Hematopoietic multipotent progenitor cell treated with erythropoietin and hydrocortisone succinate and interleukin-3 and kit ligand, for 17 days (in vitro differentiated cells): ENCODE data around the gene SORBS1.

ENCODE experiments used
- DNase-seq: peaks from one replicate; pipeline ENCODE4 v3.0.0-alpha.2; 2015; ENCODE audit warnings: low spot score

The SORBS1 gene

GRCh38 chr10:95289921-95290421, 271.2 kb downstream of the SORBS1 start:
- DNase-seq: no peak

DNA sequence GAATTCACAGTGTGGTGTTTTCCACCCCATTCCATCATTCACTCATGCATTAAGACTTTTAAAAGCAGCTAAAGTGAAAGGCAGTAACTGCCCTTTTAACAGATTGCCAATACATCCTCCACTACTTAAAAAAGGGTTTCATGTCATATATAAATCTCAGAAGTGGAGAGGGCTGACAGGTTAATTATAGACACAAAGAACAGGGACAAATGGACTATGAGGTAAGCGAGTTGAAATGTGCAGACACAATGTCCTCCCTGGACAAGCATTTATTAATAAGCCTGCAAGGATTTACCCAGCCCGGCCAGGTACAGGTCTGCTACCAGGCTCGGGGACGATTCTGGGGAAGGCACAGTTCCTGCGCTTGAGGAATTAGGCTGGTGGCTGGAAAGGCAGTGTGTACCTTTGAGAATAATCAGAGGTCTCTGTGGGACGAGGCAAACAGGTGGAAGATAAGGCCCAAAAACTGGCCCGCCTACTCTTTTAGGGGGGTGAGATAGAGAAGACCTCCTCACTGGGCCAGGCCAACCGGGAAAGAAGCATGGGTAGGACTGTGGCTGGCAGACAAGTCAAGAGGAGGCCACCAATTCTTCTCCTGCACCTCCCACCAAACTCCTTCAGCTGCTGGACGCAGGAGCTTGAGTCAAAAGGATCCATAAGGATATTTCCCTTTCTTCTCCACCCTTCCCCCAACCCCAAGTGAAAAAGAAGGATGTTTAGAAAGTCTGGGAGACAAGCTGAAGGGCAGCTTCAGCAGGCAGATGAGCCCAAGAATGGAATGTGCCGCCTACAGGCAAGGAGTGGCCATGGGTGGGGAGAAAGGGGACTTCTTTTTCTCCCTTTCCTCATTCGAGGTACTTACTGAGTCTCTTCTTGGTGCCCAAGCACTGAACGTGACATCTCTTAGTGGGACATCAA, 271.9 kb downstream of the SORBS1 start:
- no peak for DNase-seq

DNA sequence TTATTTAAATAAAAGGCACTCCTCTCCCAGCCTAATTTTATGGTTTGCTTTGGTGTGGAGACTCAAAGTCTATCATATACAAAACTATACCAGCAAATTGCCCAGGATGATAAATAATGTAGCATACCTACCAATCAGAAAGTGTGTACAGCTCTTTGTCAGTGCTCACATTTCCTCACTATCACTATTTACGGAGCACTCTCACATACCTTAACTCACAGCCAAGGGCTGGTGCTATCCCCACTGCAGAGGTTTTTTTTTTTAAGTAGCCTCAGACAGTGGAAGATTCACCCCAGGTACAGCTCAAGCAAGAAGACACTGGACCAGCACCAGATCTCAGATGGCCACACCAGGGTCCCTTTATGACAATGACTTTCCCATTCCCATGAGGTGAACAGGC, 272.9 kb downstream of the SORBS1 start:
- no peak for DNase-seq

DNA sequence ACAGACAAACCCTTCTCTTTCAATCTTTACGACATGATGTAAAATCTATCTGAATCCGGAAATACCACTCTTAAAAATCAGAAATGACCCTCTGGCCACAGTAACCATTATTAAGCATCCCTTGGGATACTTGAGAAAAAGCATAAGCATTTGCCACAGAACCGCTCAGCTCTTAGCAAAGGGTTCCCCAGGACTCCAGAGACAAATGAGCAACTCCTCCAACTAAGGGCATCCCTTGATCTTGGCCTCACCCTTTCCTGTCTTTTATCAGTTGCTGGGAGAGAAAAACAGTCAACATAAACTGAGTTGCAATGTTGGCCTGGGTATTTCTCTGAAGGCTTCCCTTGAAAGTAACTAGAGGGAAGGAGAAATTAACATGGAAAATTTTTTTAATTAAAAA, 273.9 kb downstream of the SORBS1 start:
- DNase-seq: no peak

DNA sequence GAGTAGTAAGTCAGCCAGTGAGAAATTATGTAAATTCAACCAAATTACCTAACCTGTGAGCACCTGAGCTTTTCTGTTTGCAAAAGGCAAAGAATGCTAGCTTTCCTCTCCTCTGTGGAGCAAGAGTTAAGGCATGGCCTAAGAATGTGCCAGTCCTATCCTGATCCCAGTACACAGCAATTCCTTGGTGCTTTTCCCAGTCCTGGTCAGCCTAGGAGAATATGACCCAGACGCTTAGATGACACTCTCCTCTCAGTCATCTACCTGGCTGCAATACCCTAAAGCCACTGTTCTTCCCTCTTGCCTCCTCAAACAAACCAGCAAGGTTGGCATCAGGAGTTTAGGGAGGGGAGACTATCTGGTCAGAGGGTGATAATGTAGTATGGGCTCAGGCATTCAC, 274.5 kb downstream of the SORBS1 start:
- DNase-seq: no peak

GRCh38 chr10:95285556-95285955, 275.6 kb downstream of the SORBS1 start:
- DNase-seq: no peak

DNA sequence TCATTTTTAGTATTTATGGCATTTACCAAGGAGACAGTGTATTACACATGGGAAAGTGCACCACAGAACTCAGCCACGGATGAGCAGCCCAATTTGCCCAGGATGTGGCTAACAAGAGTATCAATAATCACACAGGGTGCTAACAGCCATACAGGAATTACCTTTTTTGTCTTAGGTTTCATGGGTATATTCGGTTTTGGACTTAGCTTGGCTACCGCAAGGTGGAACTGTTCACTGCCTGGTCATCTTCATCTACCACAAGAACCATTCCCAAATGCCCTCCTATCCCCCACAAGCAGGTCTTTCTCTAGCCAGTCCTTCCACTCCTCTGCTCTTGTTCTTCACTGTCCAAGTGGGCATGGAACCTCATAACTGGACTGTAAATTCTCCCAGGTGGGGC, 276.4 kb downstream of the SORBS1 start:
- DNase-seq: no peak

DNA sequence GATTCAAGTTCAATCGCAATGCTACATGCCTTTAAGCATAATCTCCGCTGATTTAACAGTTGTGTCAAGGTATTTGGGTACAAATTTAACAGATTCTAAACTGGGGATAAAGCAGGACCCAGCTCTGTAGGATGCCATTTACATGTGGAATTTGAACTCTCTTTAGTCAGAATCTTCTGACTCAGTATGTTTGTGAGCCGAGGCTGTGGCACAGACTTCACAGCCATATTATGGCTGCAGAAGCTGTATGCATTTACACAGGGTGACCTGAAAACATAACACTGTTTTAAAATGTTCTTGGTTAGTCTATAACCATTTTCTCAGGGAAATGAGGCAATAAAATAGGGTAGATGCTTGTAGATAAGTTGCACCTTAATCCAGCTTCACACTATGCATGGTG, 279.1 kb downstream of the SORBS1 start:
- DNase-seq: no peak

DNA sequence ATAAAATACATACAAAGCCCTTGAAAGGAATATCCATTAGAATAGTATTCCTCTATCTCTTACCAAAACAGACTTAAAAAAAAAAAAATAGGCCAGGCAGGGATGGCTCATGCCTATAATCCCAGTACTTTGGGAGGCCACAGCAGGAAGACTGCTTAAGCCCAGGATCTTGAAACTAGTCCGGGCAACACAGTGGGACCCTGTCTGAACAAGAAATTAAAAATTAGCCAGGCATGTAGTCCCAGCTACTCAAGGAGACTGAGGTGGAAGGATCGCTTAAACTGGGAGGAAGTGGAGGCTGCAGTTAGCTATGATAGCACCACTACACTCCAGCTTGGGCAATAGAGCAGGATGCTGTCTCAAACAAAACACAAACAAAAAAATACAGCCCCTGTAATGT, 280.0 kb downstream of the SORBS1 start:
- no peak for DNase-seq

GRCh38 chr10:95280637-95281036, 280.5 kb downstream of the SORBS1 start:
- DNase-seq: no peak

DNA sequence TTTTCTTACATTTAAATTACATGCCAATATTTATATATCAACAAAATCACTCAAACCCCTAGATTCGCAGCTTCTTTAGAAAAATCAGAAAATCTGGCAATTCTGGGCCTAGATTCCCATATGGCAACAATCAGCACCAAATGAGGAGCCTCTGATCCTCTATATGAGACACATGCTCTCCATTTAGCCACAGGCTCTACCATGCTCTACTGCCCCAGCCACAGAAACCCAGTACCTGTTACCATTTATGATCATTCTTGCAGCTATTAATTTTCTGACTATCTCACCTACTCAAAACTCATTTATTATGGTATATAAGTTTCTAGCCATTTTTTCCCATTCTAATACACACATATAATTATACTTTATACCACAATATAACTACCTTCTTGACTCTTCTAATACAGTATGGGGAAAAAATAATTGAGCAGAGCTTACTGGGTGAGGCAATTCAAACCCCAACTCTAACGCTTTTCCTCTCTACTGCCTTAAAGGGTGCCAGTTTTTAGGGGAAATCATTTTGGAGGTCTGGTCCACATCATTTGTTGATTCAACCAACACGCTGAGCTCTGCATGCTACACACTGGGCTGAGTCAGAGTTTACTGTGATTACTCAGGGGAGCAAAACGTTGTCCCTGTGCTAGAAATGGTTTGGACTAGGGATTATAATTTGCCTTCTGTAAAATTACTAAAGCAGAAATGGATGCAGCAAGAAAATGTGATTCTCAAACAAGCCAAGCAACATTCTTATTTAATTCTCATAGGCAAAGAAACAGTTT, 281.9 kb downstream of the SORBS1 start:
- DNase-seq: no peak

DNA sequence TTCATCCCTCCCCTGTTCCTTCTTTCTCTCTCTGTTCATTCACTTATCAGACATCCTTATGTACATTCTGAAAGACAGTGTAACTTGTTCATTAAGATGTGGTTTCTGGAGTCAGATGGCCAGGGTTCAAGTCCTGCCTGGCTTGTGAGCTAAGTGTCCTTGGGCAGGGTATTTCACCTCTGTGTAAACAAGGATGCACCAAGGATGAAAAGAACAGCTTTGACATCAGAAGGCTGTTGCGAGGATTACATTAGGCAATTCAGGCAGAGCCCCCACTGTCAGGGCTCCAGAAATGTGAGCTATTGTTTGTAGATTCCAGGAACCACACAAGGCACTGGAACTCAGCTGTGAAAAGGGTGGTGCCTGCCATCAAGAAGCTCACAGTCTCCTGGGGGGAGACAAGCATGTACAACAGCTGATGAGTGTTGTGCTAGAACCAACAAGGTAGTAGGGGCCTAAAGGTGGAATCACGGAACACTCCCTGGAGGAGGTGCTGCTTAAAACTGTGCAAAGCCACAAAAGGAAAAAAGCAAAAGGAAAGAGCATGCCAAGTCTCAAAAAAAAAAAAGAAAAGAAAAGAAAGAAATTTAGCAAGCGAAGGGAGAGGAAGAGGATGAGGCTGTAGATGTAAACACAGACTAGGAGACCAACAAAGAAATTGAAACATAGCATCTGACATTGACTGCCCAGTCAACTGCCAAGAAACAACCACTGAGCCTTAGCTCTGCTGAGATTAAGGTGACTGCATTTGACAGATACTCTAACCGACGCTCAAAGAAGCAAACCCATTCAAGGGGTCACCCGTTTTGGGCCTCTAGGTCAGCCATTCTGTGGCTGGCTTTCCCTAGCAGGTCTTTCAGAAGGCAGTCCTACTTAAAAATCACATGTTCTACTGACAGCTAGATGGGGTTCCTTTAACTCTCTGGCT, 282.8 kb downstream of the SORBS1 start:
- no peak for DNase-seq

- DNase-seq: no peak
These were observed 283.6 kb downstream of the SORBS1 start for GRCh38 chr10:95277614-95278013.

DNA sequence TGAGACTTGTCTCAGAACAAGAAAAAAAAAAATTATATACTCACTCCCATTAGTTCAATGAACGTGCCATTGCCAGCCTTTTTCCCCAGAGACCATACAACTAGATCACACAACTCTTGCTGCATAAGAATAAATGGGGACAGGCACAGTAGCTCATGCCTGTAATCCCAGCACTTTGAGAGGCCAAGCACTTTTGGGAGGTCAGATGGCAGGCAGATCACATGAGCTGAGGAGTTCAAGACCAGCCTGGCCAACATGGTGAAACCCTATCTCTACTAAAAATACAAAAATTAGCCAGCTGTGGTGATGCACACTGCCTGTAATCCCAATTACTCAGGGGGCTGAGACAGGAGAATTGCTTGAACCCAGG, 284.0 kb downstream of the SORBS1 start:
- DNase-seq: no peak

GRCh38 chr10:95276367-95277200, 284.6 kb downstream of the SORBS1 start:
- no peak for DNase-seq

DNA sequence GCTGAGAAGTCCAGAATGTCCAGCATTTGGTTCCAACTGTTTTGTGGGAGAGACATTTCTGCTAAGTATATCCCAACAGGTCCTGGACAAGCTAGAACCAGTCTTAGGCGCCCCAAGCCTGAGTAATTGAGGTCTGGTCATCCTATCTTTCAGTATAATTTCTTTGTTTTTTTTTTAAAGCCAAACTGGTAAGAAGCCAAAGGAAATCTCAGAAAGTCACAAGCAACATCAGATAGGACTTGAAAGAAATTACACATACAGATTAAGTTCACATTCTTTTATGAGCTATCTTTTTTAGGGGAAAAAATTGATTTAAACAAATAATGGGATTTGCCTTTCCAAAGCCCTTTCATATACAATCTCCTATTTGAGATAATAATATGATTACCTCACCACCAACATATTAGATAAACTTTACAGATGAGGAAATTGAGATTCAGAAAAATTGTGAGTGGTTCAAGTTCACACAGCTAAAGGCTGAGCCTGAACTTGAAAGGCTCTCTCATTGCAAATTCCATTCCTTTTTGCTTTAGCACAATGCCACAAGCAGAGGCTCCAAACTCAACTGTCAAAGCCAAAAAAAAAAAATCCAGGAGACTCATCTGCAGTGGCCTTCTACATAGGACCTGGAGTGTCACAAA, 285.3 kb downstream of the SORBS1 start:
- DNase-seq: no peak

DNA sequence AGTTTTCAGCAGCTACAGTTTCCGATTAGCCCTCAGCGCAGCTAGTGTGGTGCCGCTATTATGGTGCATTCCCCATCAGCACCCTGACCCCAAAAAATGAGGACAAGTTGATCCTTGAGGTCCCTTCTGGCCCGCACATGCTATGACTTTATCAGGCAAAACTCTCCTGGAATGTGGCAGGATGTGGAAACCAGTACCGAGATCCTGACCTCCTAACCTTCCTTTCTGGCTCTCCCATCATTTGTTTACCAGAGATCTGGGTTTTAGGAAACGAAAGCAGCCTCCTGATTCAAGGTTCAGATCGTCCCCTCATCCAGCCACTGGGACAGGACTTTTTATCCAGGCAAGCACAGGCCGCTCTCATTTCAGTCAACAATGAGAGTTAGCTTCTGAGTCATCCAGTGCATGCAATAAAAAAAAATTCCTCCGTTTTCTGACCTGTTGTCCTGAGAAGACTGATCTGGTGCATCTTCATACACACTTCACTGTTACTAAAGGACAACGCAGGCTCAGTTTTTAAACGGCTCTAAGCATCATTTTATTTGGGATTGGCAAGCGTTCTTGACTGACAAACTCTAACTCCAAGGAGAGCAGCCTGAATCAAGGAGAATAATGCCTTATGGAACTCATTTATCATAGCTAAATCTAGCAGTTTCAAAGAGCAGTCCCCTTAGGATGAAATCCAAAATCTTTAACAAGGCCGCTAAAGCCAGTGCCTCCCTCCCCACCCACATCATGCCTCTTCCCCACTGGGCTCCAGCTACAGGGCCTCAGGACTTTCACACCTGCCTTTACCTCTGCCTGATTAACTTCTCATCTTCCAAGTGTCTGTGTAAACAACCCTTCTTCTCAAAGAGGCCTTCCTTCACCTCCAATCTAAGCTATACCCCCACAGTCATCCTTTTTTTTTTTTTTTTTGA, 287.5 kb downstream of the SORBS1 start:
- no peak for DNase-seq

- no peak for DNase-seq
These were observed 292.7 kb downstream of the SORBS1 start for GRCh38 chr10:95268438-95268837.

DNA sequence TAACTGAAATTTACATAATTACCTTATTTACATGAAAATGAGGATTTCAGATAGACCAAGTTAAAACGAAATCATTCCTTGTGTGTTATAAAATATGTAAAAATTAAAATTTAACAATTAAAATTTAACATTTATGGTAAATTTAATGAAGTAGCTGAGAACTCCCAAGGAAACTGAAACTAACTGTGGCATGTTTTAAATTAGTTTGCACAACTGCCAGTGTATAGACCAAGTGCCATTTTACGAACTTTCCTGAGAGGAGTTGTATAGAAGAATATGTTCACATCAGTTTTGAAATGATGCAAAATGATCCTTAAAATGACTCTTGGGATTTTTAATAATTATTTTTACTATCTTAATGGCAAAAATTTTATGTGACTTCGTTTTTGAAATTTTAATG, 293.9 kb downstream of the SORBS1 start:
- DNase-seq: no peak

GRCh38 chr10:95266674-95267095, 294.5 kb downstream of the SORBS1 start:
- no peak for DNase-seq
